IMR-90 (cell line): ENCODE measurements around the gene TPGS1.

Experiments used
- CEBPB ChIP-seq: IDR thresholded peaks from 2 replicates; pipeline ENCODE4 v1.6.1; 2012; ENCODE audit warnings: low read depth, low read length, improper control_type of control experiment
- CHD1 ChIP-seq: IDR thresholded peaks from 2 replicates; pipeline ENCODE4 v1.6.1; 2012; ENCODE audit warnings: low read depth, low read length, improper control_type of control experiment
- CTCF ChIP-seq: conservative IDR thresholded peaks from 2 replicates; pipeline ENCODE4 v1.5.1; 2012; ENCODE audit warnings: mild to moderate bottlenecking, low read depth, low read length, improper control_type of control experiment
- ELK1 ChIP-seq: fragments of 150-350 bp; IDR thresholded peaks from 2 replicates; pipeline ENCODE4 v1.6.1; 2016; ENCODE audit warnings: low read depth, mild to moderate bottlenecking, low read length, moderate library complexity, borderline replicate concordance
- MAFK ChIP-seq: IDR thresholded peaks from 2 replicates; pipeline ENCODE4 v1.6.1; 2012; ENCODE audit warnings: low read depth, low read length, improper control_type of control experiment
- MAZ ChIP-seq: IDR thresholded peaks from 2 replicates; pipeline ENCODE4 v1.6.1; 2012; ENCODE audit warnings: low read depth, mild to moderate bottlenecking, low read length, improper control_type of control experiment, moderate library complexity, borderline replicate concordance
- MXI1 ChIP-seq: IDR thresholded peaks from 2 replicates; pipeline ENCODE4 v1.6.1; 2012; ENCODE audit warnings: low read depth, mild to moderate bottlenecking, low read length, moderate library complexity, borderline replicate concordance
- POLR2A ChIP-seq: IDR thresholded peaks from 2 replicates; pipeline ENCODE4 v1.6.1; 2012; ENCODE audit warnings: mild to moderate bottlenecking, low read depth, low read length
- RAD21 ChIP-seq: IDR thresholded peaks from 2 replicates; pipeline ENCODE4 v1.6.1; 2012; ENCODE audit warnings: low read length, improper control_type of control experiment
- RCOR1 ChIP-seq: IDR thresholded peaks from 2 replicates; pipeline ENCODE4 v1.6.1; 2012; ENCODE audit warnings: mild to moderate bottlenecking, low read length, improper control_type of control experiment; ENCODE audit not compliant: insufficient replicate concordance
- RFX5 ChIP-seq: IDR thresholded peaks from 2 replicates; pipeline ENCODE4 v1.8.0; 2012; ENCODE audit warnings: low read depth, mild to moderate bottlenecking, low read length, moderate library complexity
- SMC3 ChIP-seq: fragments of 150-350 bp; IDR thresholded peaks from 2 replicates; pipeline ENCODE4 v1.6.1; 2016; ENCODE audit warnings: low read depth, mild to moderate bottlenecking, antibody characterized with exemption, low read length, moderate library complexity
- USF2 ChIP-seq: fragments of 150-350 bp; IDR thresholded peaks from 2 replicates; pipeline ENCODE4 v1.6.1; 2017; ENCODE audit warnings: mild to moderate bottlenecking, antibody characterized with exemption, low read length, low read depth

- TF ChIP-seq CTCF (no peak), POLR2A (no peak), CEBPB (no peak), SMC3 (no peak), MXI1 (no peak), USF2 (no peak), RAD21 (no peak), MAFK (no peak), MAZ (no peak), RCOR1 (no peak), RFX5 (no peak), CHD1 (no peak), ELK1 (no peak)
Observed at GRCh38 chr19:498977-499623, 8.2 kb upstream of the TPGS1 start.
